Embryonic facial prominence (tissue), 1 donor: ENCODE data around the gene AUTS2.

ENCODE experiments used
- DNase-seq: peaks from one replicate; pipeline ENCODE4 v3.0.0-alpha.2; 2016; ENCODE audit errors: extremely low spot score

Gene AUTS2

GRCh38 chr7:69598081-69598486, at the start of gene AUTS2:
Gene AUTS2, plus strand, starts transcription at chr7:69598475. Its CDS starts 1,179 bp downstream, at chr7:69599654.
- peak; percentile 90 for DNase-seq

DNA sequence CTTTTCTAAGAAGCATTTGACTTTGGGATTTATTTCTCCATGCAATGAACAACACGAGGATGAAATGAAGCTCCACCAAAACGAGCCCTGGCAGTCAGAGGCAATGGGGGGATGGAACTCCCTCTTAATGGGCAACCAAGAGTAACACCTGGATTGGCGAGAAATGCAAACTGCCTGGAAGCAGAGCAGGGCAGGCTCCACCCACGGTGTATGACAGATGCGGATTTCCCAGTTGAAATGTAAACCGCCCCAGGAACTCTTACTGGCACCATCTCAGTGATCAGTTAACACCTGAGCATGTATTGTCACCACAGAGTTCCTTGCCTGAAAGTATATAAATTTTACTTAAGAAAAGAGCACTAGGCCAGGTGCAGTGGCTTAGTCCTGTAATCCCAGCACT, 47.3 kb upstream of the AUTS2 start:
- DNase-seq: no peak

- DNase-seq: no peak
These were observed 45.1 kb upstream of the AUTS2 start for GRCh38 chr7:69553190-69553589.

- no peak for DNase-seq
These were observed 36.9 kb upstream of the AUTS2 start for GRCh38 chr7:69561266-69561960.

DNA sequence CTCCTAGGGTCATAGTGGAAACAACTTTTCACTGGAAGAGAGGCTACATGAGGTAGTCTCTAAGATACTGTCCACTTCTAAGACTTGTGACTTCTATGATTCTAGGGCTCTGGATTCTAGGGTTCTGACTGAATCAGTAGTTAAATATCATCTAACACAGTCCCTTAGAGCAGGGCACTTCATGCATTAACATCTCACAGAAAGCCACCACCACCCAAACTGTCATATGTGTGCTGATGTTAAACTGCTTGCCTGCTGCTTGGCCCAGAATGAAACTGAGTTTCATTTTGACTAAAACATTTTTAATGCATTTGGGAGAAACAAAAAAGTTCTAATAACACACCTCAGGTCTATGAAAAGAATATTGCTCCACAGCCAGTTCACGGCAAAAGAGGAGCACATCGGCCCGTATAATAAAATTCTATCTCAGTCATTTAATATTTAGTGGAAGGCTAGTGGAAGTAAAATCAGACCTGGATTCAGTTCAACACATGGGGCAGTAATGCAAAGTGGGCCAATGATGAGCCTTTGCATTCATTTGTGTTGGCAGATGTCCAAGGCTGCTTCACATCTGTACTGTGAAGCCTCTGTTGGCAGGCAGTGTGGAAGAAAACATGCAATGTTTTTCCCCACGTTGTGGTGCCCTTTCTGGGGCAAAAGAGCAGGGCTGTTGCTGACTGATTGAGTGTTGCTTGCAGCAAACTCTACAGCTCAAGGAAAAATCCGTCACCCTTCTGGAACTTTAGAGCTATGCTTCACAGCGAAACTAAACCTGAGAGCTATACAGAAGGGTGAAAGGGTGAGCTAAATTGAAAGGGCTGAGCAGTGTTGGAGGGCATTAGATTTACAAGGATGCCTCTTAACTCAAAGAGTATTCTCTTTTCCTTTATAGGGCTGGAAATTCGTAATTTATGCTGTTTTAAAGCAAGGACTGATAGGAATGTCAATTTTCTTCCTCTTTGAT, 33.5 kb upstream of the AUTS2 start:
- DNase-seq: peak; percentile 45

DNA sequence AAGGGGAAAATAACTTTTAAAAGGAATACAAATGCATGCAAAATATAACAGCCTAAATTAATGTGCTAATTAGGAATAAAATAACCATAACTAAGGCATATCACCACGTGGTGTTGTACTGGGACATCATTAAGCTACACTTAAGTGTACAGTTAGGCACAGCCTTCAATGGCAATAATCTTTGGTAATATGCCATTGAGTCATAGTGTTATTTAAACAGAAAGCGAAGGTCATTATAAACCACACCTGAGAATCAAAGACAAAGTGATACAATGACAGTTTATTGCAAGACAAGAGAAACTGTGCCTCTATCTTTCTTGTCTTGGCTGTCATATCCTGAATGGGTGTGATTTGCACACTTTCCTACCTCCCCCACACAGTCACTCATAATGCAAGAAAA, 30.5 kb upstream of the AUTS2 start:
- no peak for DNase-seq

GRCh38 chr7:69568266-69568665, 30.0 kb upstream of the AUTS2 start:
- no peak for DNase-seq

GRCh38 chr7:69575651-69576050, 22.6 kb upstream of the AUTS2 start:
- no peak for DNase-seq

GRCh38 chr7:69577221-69577620, 21.1 kb upstream of the AUTS2 start:
- peak; percentile 22 for DNase-seq

GRCh38 chr7:69585169-69585568, 13.1 kb upstream of the AUTS2 start:
- no peak for DNase-seq

DNA sequence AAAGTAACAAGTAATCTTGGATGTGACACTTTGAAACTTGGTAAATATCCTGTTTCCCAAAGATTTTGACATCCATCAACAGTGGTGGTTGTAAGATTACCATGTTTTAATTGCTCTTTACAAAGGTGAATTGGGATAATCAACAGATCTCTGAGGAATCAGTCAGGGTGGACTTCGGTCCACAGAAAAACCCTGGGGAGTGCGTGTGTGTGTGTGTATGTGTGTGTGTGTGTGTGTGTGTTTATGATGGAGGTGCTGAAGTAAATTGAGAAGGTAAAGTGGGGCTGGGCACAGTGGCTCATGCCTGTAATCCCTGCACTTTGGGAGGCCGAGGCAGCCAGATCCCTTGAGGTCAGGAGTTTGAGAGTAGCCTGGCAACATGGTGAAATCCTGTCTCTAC, 12.0 kb upstream of the AUTS2 start:
- no peak for DNase-seq

DNA sequence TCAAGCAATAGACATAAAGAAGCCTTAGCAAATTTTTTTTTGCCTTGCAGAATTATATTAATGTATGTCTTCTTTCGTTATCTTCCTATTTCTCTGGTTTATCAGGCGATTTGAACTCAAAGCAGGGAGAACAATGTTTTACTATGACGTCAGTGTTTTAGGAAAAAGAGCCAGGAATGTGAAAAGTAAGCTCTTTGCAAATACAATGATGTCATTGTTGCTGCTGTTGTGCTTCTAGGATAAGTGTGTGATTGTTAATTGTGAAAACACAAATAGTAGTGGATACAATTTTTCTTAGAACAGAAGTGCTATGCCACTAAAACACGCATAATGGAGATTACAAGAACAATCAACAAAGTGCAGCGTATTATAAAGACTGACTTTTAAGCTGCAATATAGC, 9.5 kb upstream of the AUTS2 start:
- DNase-seq: no peak

GRCh38 chr7:69591805-69592204, 6.5 kb upstream of the AUTS2 start:
- no peak for DNase-seq

DNA sequence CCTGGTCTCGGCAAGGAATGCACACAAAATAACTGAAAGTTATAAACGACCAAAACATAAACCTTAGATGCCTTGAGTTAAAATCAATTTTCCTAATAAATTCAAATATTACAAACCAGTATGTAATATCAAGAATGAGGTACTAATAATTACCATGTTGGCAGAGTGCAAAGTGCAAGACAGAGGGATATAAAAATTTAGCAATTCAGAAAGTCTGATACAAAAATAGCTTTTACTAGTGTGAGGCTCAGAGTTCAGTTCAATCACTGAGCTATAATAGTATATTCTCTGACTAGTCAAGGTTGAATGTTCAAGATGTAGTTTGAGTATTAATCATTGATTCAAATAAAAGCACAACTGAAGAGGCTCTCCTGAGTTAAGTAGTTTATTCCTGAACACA, 4.8 kb upstream of the AUTS2 start:
- no peak for DNase-seq

DNA sequence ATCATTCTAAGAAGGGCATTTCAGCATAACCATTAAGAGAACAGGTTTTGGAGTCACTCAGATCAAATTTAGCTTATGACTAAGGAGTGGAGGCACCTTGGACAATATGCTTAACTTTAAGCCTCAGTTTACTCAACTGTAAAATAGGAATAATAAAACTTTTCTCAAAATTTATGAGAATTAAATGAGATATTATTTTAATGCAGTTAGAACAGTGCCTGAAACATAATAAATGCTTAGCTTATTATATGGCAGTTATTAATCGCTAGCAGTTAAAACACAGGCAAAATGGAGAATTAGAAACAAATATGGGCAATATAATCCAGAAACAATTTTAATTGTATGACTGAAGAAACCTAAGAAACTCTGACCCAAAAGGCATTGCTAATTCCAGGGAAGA, 2.9 kb upstream of the AUTS2 start:
- DNase-seq: no peak

DNA sequence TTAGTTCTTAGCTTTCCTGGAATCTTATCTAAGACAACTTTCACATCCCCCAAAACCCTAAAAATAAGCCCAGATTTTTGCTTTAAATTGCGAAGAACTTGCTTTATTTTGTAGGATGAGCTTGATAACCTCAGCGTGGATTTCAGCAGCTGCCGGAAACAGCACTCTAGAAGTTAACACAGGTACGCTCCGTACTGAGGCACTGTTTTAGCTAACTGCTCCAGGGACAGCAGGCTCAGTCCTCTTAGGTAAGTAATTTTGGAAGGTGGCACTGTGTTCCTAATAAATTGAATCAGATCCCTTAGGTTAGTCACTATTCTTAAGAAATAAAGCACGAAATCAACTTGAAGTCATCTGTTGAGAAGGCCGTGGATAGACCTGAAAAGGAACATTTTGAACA, 2.2 kb upstream of the AUTS2 start:
- no peak for DNase-seq

GRCh38 chr7:69596723-69597277, 1.5 kb upstream of the AUTS2 start:
- DNase-seq: no peak

GRCh38 chr7:69597278-69598076, 798 bp upstream of the AUTS2 start:
- no peak for DNase-seq

DNA sequence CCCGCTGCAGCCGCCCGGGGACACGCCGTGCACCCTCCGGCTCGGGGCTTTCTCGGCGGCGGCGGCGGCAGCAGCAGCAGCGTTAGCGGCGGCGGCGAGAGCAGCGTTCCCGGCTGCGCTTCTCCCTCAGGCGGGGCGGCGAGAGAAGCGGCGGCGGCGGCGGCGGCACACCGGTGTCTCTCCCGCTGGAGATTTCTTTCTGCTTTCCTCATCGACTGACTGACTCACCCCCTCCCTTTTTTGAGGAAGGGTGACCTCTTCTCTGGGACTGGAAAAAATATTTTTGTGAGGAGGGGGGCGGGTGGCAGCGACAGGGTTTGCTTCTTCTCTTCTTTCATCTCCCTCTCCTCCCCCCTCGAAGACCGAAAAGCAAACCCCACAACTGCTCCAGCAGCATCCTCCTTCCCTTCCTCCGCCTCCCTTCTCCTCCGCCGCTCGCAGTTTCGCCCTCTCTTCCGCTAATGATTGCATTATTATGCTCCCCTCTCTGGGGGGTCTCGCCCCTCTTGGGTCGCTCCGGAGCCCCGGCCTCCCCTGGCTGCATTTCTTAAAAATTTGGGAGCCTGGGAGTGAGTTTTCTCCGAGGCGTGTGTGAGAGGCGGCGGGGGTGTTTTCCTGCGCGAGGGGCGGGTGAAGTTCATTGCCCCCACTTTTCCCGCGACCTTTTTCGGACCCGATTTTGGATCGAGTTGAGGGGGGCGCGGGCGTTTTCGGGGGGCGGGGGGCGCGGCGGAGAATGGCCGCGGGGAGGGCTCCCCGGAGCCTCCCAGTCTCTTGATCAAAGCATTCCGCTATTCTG, 411 bp downstream of the AUTS2 start:
- DNase-seq: peak; percentile 48

DNA sequence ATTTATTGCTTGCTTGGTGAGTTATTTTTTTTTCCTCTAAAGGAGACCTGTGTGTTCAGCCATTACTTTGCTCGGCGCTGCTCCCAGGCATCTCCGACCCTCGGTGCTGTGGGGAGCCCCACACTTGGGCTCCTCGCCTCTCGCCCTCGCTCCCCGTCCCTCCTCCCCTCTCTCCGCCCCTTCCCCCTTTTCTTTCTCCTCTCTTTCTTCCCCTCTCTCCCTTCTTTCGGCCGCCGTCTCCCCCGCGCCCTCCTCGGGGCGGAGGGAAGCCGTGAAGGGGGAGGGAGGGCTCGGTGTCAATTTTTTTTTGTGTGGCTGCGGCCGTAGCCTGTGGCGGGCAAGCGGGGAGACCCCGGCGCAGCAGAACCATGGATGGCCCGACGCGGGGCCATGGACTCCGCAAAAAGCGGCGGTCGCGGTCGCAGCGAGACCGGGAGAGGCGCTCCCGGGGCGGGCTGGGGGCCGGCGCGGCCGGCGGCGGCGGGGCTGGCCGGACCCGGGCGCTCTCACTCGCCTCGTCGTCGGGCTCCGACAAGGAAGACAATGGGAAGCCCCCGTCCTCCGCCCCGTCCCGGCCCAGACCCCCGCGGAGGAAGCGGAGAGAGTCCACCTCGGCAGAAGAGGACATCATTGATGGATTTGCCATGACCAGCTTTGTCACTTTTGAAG, 1.1 kb downstream of the AUTS2 start:
- peak; percentile 38 for DNase-seq
